HG03378 (cell line): ENCODE measurements around the gene BSCL2.
"Not testable (repeated sequence)": the region's sequence is repeated elsewhere in the genome, so short reads cannot be mapped to it uniquely, and the experiment has no call there.

Experiments used
- ATAC-seq: cut with Tn5 transposase; IDR thresholded peaks from one replicate; pipeline ENCODE4 v1.9.1; 2021; ENCODE audit warnings: mild to moderate bottlenecking, moderate library complexity; ENCODE audit not compliant: unreplicated experiment

The BSCL2 gene

DNA sequence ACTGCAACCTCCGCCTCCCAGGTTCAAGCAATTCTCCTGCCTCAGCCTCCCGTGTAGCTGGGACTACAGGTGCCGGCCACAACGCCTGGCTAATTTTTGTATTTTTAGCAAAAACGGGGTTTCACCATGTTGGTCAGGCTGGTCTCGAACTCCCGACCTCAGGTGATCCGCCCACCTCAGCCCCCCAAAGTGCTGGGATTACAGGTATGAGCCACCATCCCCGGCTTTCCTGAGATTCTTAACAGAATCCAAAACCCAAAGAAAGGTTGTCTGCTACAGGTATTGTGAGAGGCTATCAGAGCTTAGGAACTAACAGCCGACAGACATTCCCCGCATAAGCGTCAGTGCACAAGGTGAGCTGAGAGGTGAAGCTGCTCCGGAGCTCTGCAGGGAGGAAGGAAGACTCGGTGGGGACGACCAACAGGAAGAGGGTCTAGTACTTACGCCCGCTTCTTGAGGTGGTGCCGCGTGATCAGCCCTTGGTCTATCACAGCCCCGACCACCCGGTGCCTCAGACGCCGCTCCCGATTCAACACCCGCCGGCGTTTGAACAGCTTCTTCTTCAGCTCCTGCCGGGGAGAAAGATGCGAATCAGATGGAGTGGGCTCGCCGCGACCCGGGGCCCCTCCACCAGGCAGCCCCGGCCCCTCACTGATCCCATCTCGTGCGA, 42.7 kb downstream of the BSCL2 start:
- ATAC-seq = no peak

DNA sequence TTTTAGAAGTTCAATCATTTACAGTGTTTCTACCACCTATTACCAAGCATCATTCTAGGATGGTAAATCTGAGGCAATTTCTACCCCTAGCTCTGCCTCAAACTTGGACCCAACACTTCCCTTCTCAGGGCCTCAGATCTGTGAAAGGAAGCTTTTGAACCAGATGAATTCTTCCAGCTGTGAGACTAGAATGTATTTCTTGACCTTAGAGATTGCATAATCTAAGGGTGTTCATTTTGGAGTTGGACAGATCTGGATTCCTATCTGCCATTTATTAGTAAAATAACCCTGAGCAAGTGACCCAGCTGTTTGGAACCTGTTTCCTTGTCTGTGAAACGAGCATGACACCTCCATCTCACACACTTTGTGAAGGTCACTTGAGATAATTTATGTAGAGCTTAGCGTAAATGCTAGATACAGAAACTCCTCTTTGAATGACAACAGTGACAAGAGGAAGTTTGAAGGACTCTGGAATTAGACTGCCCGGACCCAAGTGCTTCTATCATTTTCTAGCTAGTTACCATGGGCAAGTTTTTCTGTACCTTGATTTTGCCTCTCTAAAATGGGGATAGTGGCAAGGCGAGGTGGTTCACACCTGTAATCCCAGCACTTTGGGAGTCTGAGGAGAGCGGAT, 50.3 kb downstream of the BSCL2 start:
- no peak for ATAC-seq

DNA sequence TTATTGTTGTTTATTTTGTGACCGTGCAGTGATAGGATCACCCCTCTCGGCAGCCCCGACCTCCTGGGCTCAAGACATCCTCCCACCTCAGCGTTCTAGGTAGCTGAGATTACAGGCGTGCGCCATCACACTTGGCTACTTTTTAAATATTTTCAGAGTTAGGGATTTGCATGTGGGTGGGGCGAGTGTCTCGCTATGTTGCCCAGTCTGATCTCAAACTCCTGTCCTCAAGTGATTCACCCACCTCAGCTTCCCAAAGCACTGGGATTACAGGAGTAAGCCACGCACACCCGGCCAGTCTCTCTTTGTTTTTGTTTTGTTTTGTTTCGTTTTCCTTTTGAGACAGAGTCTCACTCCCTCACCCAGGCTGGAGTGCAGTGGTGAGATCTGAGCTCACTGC, 52.9 kb downstream of the BSCL2 start:
- ATAC-seq = no peak

DNA sequence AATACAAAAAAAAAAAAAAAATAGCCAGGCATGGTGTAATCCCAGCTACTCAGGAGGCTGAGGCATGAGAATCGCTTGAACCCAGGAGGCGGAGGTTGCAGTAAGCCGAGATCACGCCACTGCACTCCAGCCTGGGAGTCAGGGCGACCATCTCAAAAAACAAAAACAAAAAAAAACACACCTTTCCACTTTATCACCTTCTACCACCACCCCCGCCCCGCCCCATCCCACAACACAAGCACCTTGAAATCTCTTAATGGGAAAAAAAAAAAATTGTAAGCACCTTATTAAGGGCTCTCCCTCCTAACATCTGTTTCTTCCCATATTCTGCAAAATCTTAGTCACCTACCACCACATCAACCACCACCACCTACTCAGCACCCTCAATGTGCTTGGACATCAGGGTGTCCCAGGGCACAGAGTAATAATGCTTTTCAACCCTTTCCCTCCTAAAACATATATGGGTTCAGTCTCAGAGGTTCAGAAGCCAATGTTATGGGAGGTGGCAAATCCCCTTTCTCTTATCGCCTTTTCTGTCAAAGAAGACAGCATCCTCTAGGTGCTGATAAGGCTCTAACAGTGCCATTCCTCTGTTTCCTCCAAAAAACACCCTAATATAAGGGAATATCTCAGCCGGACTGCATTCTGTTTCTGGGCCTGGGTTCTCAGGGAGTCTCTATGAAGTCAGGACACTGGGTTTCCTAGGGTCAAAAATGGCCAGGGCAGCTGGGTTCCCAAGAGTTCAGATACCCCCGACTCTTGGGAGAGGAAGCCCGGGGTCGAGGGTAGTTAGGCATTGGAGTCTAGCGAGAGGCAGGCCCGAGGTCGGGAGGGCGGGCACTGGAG, 54.8 kb downstream of the BSCL2 start:
- ATAC-seq = peak; percentile 16

DNA sequence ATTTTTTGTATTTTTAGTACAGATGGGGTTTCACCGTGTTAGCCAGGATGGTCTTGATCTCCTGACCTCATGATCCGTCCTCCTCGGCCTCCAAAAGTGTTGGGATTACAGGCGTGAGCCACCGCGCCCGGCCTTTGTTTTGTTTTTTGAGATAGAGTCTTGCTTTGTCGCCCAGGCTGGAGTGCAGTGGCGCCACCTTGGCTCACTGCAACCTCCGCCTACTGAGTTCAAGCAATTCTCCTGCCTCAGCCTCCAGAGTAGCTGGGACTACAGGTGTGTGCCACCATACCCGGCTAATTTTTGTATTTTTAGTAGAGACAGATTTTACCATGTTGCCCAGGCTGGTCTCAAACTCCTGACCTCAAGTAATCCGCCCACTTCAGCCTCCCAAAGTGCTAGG, 56.9 kb downstream of the BSCL2 start:
- ATAC-seq = not testable (repeated sequence)

DNA sequence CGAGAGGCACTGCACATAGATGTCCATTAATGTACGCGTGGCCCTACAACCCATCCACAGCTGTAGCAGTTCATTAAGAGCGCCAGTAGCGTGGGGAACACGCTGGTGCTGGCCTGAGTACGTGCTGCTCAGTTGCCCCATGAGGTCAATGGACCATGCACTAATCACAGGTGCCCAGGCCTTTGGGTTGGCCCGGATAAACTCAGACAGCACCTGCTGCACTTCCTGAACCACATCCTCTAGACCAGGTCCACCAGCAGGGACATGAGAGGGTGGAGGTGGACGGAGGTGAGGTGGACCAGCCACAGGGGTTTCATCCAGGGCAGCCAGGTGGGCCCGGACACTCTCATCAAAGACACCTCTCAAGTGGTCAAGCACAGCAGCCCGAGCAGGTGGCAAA, 57.7 kb downstream of the BSCL2 start:
- ATAC-seq = no peak

DNA sequence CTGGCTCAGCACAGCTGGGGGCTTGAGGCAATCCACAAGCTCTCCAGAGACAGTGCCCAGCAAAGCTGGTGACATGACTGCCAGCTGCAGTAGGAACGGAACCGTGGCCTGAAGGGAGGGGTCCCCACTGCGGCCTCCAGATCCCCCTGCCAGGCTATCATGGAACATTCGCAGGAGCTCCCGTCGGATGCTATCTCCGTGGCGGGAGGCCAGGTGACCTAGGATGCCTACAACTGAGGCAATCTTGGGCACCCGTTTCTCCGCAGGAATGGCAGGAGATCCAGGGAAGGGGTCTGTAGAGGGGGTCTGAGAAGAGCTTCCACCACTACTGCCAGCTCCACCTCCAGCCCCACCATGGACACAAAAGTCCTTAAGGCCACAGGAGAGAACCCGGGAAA, 58.3 kb downstream of the BSCL2 start:
- no peak for ATAC-seq

DNA sequence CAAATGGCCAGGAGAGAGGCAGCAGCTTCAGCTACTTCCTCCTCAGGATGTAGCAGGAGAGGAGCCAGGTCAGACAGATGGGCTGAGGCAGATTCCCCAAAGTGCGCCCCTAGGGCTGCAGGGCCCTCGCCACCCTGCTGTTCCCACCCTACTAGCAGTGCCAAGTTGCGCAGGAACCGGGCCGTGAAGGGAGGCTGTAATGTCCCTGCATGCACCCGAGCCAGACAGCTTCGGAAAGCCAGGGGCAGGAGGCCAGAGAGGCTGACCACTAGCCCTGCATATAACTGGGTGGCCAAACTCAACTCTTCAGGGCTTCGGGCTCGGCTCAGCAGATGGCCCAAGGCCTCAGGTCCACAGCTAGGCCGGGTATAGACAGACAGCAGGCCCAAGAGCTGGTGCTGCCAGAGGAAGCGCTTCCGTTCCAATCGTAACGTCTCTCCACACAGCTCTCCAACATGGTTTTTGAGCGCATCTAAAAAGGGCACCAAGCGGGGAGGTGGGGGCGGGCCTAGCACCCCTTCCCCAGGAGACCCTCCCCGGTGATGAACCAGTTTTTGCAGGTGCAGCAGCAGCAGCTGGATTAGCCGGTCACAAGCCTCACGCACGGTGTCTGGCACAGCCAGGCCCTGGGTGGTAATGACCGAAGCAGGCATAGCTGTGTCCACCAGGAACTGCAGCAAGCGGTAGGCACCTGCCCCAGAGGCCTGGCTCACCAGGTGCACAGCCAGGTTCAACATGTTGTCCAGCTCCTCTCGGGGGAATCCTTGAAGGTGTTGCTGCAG, 58.8 kb downstream of the BSCL2 start:
- no peak for ATAC-seq

DNA sequence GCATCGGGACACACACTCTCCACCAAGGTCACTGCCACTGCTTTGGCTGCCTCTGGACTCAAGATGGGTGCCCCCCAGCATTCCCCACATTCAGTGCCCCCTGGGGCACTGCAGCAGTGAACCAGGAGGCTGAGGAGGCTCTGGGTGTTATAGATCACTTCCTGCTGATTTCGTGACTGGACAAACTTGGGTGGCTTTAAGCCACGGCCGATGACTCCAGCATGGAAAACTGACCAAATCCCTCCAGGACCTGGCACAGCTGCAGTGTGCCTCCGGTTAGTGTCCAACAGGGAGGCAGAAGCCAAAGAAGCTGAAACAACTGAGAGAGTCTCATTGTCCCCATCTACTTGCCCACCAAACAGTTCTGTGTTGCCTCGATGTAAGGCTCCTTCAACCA, 59.6 kb downstream of the BSCL2 start:
- no peak for ATAC-seq

DNA sequence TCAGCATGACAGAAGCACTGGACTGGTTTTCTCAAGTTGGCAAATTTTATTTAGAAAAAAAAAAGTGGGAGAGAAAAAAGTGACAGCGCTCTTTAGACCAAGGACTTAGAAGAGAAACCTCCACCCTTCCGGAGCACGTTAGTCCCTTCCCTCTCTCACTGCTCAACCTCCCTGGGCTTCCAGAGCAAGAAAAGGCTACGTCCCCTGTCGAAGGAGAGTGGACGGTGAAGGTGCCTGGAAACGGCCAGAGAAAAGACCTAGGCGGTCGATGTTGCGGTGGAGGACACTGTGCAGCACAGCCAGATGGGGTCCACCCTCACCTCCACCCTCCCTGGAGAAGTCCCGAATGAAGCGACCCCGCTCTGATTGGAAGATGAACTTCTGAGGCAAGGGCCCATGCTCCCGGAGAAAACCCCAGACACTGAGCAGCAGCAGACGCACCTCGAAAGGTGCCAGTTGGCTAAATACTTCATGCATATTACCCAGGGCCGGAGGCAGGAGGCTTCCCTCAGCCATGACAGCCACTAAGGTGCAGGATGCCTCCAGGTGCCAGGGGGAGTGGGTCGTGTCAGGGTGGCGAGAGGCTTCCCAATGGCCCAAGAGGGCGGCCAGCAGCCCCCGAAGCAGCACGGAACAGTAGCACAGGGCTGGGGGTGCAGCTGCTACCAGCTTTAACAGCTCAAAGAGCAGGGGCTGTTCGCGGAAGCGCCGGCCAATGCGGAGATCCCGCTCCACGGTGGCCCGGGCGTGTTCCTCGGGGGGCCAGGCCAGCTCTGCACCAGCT, 60.2 kb downstream of the BSCL2 start:
- no peak for ATAC-seq

DNA sequence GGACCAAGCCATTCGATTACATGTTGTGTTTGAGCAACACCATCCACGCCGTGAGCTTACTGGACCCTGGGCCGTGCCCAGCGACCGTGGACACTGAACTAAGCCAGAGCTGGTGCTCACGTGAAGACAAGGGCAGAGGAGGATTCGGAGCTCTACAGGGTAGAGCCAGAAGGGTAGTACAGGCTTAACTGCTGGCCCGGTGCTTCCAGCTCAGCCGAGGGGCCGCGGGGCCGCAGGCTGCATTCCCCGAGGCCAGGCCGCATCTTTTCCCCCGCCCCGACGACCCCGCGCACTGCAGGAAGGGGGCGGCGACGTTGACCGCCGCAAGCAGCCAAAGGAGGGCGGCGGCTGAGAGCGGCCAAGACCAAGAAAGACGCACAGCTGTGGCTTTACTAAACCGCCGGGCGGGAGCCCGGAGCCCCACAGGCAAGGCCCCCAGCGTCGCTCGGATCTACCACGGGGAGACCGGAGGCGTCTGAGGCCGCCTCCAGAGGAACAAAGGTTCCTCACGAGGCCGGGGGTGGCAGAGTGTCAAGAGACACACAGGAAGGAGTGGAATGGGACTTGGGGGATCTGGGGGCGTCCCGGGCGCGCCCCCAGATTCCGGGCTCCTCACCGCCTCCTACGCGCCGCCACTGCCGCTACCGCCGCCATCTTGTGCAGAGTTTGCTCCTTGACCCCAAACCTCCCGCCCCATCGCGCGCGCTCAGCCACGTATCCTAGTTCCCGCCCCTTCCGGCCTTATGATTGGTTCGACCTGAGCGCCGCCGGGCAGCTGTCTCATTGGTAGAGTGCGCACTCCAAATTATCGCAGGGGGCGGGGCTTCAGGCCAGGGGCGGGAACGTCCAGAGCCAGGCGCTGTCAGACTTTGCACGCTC, 61.0 kb downstream of the BSCL2 start, which contains the start of gene GANAB:
Gene GANAB (minus strand): TSS at position 668 of the 879 bp plus-strand sequence. CDS start 14 bp downstream, at position 654.
- peak; percentile 78 for ATAC-seq

DNA sequence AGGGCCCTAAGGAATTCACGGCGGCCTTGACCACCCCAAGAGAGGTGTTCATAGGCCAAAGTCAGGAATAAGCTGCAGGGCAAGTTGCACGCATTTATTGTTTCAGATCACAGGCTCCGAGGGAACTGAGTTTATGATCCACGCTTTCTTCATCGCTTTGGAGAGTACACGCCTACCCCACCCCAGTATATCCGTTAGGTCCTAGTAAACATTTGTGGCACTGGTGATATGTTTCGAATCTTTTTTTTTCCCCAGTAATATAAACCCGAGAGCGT, 61.6 kb downstream of the BSCL2 start:
- ATAC-seq = no peak

DNA sequence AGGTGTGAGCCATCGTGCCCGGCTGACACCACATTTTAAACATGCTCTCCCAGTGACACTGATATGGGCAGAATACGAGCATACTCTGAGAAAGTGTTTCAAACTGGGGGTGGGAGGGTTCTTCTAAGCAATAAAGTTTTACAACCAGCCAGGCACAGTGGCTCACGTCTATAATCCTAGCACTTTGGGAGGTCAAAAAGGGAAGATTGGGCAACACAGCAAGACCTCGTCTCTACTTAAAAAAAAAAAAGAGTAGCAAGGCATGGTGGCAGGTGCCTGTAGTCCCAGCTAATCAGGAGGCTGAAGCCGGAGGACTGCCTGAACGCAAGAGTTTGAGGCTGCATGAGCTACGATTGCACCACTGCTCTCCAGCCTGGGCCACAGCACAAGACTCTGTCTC, 63.0 kb downstream of the BSCL2 start:
- no peak for ATAC-seq
